Neural cell (in vitro differentiated cells): ENCODE measurements around the gene EPC1.

Experiments
- CTCF ChIP-seq: fragments of 450-650 bp; IDR thresholded peaks from 2 replicates; pipeline ENCODE4 v1.5.1; 2014; ENCODE audit warnings: antibody characterized with exemption, mild to moderate bottlenecking, moderate library complexity; ENCODE audit not compliant: poor library complexity, severe bottlenecking
- EZH2 ChIP-seq: fragments of 200-600, 300-800 bp; shearing (Covaris generic), sonication (generic); IDR thresholded peaks from 2 replicates; pipeline ENCODE4 v1.6.1; 2014; ENCODE audit warnings: antibody characterized with exemption, low read length, borderline replicate concordance, mild to moderate bottlenecking; ENCODE audit not compliant: insufficient read depth, poor library complexity, severe bottlenecking
- MXI1 ChIP-seq: fragments of 450-650 bp; conservative IDR thresholded peaks from 2 replicates; pipeline ENCODE4 v1.6.1; 2014; ENCODE audit warnings: antibody characterized with exemption, mild to moderate bottlenecking; ENCODE audit not compliant: poor library complexity, severe bottlenecking
- POLR2AphosphoS5 ChIP-seq: IDR thresholded peaks from 2 replicates; pipeline ENCODE4 v1.6.1; 2012
- RAD21 ChIP-seq: fragments of 450-650 bp; conservative IDR thresholded peaks from 2 replicates; pipeline ENCODE4 v1.6.1; 2014; ENCODE audit warnings: antibody characterized with exemption, mild to moderate bottlenecking, moderate library complexity
- REST ChIP-seq: IDR thresholded peaks from 2 replicates; pipeline ENCODE4 v1.6.1; 2012; ENCODE audit warnings: borderline replicate concordance
- SMC3 ChIP-seq: fragments of 450-650 bp; conservative IDR thresholded peaks from 2 replicates; pipeline ENCODE4 v1.6.1; 2014; ENCODE audit warnings: antibody characterized with exemption, mild to moderate bottlenecking, moderate library complexity; ENCODE audit not compliant: poor library complexity
- TAF1 ChIP-seq: IDR thresholded peaks from 2 replicates; pipeline ENCODE4 v1.6.1; 2012; ENCODE audit warnings: low read depth

- TF ChIP-seq CTCF: no peak
- TF ChIP-seq POLR2AphosphoS5: no peak
- TF ChIP-seq EZH2: no peak
- no peak for TF ChIP-seq REST
- no peak for TF ChIP-seq SMC3
- TF ChIP-seq MXI1: no peak
- TF ChIP-seq RAD21: no peak
- no peak for TF ChIP-seq TAF1
These were observed 20.1 kb downstream of the EPC1 start for GRCh38 chr10:32326680-32327363.
